ENCODE results near the gene TRPC4. TPM values are rescaled to one million over a fixed set of nuclear protein-coding genes. Genes with fewer than 3 reads are reported as not detected.

Gene TRPC4
- total and polyA plus RNA-seq, 12 donors, result 0.24 to 22.5 (median 0.78) TPM

DNA sequence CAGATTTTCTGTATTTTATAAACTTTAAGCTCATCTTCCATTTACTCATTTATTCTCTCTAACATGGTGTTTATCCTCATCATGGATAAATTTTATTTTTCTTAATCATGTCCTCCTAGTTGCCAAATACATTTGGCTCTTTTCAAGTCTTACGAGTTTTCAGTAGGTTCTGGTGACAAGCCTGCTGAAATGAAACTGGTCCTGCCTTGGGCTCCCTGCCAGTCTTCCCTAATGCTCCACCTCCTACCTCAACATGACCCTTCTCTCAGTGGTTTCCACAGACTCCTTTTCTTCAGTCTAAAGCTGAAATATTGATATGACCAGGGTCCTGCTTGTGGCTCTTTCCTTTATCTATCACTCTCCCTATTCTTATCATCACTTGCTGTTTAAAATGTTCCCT, 81.2 kb downstream of the TRPC4 start:
- H3K4me3 ChIP-seq, result no peak overlapping the region
- DNase-seq, result no peak
- no peaks in the 10 kb centered on the region for H3K4me1 ChIP-seq (replicated peaks in 1 of 2)
- WGBS, 4 donors, result 59 to 74% (median 71%) methylated on average over 1 of the region's 1 CpG
- no peaks in the 10 kb centered on the region for H3K27me3 ChIP-seq
- no peaks in the 10 kb centered on the region for H3K9me3 ChIP-seq (replicated peaks in 1 of 3)
- TF ChIP-seq, protein P1, sequence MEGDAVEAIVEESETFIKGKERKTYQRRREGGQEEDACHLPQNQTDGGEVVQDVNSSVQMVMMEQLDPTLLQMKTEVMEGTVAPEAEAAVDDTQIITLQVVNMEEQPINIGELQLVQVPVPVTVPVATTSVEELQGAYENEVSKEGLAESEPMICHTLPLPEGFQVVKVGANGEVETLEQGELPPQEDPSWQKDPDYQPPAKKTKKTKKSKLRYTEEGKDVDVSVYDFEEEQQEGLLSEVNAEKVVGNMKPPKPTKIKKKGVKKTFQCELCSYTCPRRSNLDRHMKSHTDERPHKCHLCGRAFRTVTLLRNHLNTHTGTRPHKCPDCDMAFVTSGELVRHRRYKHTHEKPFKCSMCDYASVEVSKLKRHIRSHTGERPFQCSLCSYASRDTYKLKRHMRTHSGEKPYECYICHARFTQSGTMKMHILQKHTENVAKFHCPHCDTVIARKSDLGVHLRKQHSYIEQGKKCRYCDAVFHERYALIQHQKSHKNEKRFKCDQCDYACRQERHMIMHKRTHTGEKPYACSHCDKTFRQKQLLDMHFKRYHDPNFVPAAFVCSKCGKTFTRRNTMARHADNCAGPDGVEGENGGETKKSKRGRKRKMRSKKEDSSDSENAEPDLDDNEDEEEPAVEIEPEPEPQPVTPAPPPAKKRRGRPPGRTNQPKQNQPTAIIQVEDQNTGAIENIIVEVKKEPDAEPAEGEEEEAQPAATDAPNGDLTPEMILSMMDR (IDR thresholded peaks at IDR 0.05), result no peak
- TF ChIP-seq POLR2A (IDR thresholded peaks at IDR 0.05), result no peak
- no peaks in the 10 kb centered on the region for H3K36me3 ChIP-seq (replicated peaks in 1 of 2)
- intact Hi-C loops (cut with DNase I), result no loop called here
- no peak overlapping the region for H3K27ac ChIP-seq

- intact Hi-C loops (cut with DNase I), result no loop called here
- no peaks in the 10 kb centered on the region for H3K27me3 ChIP-seq
- TF ChIP-seq, protein P1 (IDR thresholded peaks at IDR 0.05), result no peak
- no peak for TF ChIP-seq POLR2A (IDR thresholded peaks at IDR 0.05)
- no peak overlapping the region for H3K4me3 ChIP-seq
- no peak overlapping the region for H3K27ac ChIP-seq
- no peaks in the 10 kb centered on the region for H3K4me1 ChIP-seq (replicated peaks in 1 of 2)
- H3K36me3 ChIP-seq (replicated peaks in 1 of 2), result no peaks in the 10 kb centered on the region
- DNase-seq, result no peak
- H3K9me3 ChIP-seq (replicated peaks in 1 of 3), result no peaks in the 10 kb centered on the region
Measured at GRCh38 chr13:37777676-37778075, 91.9 kb downstream of the TRPC4 start.

- 37 to 61% (median 60%) methylated on average over 1 of the region's 1 CpG for WGBS, 4 donors
- Histone ChIP-seq H3K36me3 (replicated peaks in 1 of 2) (no peaks in the 10 kb centered on the region), H3K27me3 (no peaks in the 10 kb centered on the region), H3K27ac (no peak overlapping the region), H3K9me3 (replicated peaks in 1 of 3) (no peaks in the 10 kb centered on the region), H3K4me3 (no peak overlapping the region), H3K4me1 (replicated peaks in 1 of 2) (no peaks in the 10 kb centered on the region)
- no peak for DNase-seq
- TF ChIP-seq, protein P1 (IDR thresholded peaks at IDR 0.05), result no peak
- no peak for TF ChIP-seq POLR2A (IDR thresholded peaks at IDR 0.05)
- intact Hi-C loops (cut with DNase I), result no loop called here
Measured at GRCh38 chr13:37775871-37776270, 93.7 kb downstream of the TRPC4 start.

- no peaks in the 10 kb centered on the region for H3K27me3 ChIP-seq
- WGBS, 4 donors, result 68 to 82% (median 75%) methylated on average over 7 of the region's 7 CpGs
- no peak overlapping the region for H3K4me3 ChIP-seq
- no peak for DNase-seq
- H3K4me1 ChIP-seq (replicated peaks in 1 of 2), result no peaks in the 10 kb centered on the region
- H3K9me3 ChIP-seq (replicated peaks in 1 of 3), result no peaks in the 10 kb centered on the region
- TF ChIP-seq, protein P1 (IDR thresholded peaks at IDR 0.05), result no peak
- TF ChIP-seq POLR2A (IDR thresholded peaks at IDR 0.05), result no peak
- H3K36me3 ChIP-seq (replicated peaks in 1 of 2), result no peaks in the 10 kb centered on the region
- intact Hi-C loops (cut with DNase I), result no loop called here
- H3K27ac ChIP-seq, result no peak overlapping the region
Measured at GRCh38 chr13:37772644-37773043, 96.9 kb downstream of the TRPC4 start.

All from adrenal gland (tissue), 12 donors.